Activated CD4-positive, CD25-positive, alpha-beta regulatory T cell treated with anti-CD3 and anti-CD28 coated beads, Interleukin-2, amount 50 U/mL, for 72 hours (primary cell): ENCODE results near the gene FAM156A.
"Not testable (repeated sequence)": the region's sequence is repeated elsewhere in the genome, so short reads cannot be mapped to it uniquely, and the experiment has no call there.

Experiments
- DNase-seq: peaks from one replicate; pipeline ENCODE4 v3.0.0; 2021

Gene FAM156A

DNA sequence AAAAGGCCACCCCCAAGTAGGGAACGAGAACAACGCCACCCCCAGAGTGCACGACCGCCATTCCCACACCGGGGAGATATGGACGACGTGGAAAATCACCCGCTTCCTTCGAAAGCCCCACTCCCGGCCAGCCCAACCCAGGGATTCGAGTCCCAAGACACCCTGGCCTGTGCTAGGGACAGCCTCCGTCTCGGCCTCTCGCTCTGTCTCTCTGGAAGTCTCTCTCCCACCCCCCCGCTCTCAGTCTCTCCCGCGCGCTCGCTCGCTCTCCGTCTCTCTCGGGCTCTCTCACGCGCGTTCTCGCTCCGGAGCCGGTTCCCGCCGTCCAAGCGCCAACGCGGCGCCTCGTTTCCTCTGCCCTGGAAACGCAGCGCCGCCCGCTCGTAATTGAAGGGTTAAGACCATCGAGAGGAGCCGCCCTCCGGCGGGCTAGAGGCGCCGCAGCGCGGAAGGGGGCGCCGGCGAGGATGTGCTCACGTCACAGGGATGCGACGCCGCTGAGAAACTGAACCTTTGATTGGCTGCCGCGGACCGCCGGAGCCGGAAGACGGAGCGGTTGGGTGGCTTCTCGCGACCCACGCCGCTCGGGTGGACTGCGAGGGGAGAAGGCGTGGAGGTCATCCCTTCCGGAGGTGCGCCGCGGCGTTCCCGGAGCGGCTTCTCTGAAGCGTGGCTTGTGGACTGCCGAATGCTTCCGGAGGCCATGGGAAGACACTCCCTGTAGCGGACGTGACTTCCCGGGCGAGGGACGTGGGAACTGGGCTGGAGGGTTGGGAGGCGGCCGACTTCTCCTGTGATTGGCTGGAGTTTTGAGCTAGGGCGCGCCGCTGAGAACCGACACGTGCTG, at the start of gene FAM156A:
TSS of gene FAM156A (minus strand) at position 406 of the 847 bp plus-strand sequence. CDS start 9,930 bp downstream, outside the sequence.
- not testable (repeated sequence) for DNase-seq

GRCh38 chrX:53005327-53005726, 47.0 kb upstream of the FAM156A start:
- no peak for DNase-seq

DNA sequence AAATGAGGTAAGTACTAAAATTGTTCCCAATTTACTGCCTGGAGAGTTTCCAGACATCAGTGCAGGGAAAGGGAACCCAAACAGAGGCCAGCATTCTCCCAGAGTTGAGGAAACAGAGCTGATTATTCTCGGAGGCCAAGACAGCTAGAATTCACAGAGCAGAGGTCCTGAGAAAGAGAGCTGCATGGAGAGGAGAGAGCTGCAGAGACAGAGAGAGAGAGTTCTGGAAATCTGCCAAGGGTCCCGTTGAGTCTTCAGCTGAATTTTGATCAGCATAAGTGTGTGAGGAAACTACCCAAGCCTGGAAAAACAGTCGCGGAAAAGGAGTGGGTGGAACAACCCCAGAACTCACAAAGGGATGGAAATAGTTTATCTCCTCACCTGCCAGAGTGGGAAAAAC, 46.5 kb upstream of the FAM156A start:
- DNase-seq: no peak

- DNase-seq: no peak
These were observed 45.7 kb upstream of the FAM156A start for GRCh38 chrX:53004038-53004437.

- no peak for DNase-seq
These were observed 44.8 kb upstream of the FAM156A start for GRCh38 chrX:53003111-53003510.

GRCh38 chrX:53001958-53002357, 43.6 kb upstream of the FAM156A start:
- DNase-seq: no peak

GRCh38 chrX:53000447-53001135, 42.3 kb upstream of the FAM156A start:
- no peak for DNase-seq

DNA sequence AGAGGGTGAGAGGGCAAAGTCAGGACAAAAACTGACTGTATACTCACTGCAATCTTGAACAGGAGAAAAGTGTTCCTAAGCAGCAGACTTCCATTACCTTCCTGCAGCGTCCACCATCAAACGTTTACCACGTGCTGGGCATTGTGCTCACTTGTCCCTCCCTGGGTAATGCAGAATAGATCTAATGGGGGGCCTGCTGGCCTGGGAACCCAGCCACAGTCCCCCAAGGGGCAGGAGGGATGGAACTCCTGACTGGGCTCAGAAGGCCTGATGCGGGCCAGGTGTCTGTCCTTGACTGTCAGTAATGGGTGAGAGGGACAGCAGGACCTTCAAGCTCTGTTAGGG, 37.6 kb upstream of the FAM156A start:
- DNase-seq: no peak

- DNase-seq: peak; percentile 85
These were observed 37.0 kb upstream of the FAM156A start for GRCh38 chrX:52995135-52995986.

- DNase-seq: no peak
These were observed 32.5 kb upstream of the FAM156A start for GRCh38 chrX:52990848-52991247.

DNA sequence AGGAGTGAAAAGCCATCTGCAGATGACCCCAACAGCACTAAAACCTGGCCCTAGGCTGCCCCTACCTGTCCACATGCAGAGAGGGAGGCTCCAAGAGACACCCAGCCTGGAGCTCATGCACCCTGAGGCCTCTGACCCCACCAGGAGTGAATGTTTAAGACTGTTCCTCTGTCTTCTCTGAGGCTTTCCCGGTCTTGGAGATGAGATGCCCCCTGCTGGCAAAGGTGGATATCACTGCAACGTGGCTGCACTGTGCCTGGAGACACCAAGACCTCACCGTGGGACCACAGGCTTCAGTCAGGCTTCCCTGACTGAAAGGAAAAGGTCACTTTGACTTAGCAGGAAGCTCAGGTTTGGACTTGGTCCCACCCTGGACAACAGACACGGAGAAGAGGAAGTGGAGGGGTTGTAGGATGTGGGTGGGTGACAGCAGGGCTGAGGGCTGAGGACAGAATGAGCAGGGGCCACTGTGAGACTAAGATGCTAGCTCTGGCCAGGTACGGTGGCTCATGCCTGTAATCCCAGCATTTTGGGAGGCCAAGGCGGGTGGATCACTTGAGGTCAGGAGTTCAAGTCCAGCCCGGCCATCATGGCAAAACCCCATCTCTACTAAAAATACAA, 31.8 kb upstream of the FAM156A start:
- peak; percentile 55 for DNase-seq

DNA sequence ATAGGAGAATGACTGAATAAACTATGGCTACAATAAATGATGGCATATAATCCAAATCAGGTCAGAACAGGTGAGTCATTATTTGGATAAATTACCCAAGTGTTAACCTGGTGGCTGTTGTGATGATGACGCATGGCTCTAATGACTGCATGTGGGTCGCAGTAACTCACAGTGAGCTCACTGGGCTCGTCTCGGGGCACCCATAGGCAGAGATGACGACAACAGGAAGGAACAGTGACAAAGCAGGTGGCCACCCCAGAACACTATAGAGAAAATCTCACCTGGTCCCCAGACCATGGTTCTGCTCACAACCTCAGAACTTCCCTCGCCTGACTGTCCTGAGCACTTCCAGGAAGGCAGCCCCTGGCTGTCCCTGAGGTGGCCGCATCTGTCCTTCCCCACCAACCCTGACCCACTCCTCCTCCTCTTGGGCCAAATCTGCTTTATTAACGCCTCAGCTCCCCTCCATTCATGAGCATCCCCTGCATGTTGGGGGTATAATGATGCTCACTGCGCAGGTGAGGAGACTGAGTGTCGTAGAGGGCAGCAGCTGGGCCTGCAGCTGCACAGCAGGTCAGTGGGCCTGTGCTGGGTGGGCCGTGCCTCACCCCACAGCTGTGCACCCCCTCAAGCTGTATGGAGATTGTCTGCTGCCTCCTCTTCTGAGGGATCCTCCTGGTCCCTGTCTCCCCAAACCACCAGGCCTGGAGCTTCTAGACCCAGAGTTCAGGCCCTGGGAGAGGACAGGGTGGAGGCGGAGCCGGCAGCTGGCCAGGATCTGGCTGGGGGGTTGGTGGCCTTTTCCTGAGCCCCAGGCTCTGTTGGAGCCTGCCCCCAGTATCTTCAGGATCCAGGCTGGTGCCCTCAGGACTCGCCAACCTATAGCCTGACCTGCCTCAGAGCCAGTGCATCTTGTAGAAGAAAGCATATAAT, 30.9 kb upstream of the FAM156A start:
- no peak for DNase-seq

- no peak for DNase-seq
These were observed 25.1 kb upstream of the FAM156A start for GRCh38 chrX:52983321-52984000.

DNA sequence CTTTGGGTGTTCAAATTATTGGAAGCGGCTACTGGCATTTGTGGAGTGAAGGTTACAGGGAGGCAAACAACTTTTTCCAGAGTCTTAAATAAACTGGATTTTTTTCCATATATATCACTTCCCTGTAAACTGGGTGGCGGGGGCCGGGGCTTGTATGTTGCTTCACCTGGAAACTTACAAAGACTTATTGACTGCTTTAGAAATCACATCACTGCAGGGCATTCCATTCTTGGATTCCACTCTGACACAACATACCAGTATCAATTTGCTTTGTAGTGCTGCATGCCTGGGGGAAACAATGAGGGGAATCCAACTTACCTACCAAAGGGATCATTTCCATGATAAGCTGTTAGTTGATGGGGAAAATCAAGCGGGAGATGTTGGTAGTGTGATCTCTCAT, 21.7 kb upstream of the FAM156A start:
- no peak for DNase-seq

GRCh38 chrX:52979568-52979967, 21.2 kb upstream of the FAM156A start:
- DNase-seq: no peak

- DNase-seq: no peak
These were observed 19.6 kb upstream of the FAM156A start for GRCh38 chrX:52977953-52978352.

DNA sequence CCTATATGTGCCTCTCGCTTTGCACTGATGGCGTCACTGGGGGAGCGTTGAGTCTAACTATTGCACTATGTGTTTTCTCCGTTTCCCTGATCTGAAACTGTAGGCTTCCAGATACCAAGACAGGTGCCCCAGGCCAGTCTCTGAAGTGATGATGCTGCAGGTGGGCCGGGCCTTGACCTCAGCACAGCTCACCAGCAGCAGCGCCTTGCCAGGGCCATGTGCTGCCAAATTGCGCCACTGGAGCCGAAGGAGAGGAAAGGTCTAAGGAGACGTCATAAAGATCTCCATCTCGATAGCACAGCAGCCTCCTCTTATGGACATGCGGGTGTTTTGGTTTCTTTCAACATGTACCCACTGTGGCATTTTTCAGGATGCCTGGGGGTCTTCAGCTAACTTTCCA, 17.3 kb upstream of the FAM156A start:
- not testable (repeated sequence) for DNase-seq

DNA sequence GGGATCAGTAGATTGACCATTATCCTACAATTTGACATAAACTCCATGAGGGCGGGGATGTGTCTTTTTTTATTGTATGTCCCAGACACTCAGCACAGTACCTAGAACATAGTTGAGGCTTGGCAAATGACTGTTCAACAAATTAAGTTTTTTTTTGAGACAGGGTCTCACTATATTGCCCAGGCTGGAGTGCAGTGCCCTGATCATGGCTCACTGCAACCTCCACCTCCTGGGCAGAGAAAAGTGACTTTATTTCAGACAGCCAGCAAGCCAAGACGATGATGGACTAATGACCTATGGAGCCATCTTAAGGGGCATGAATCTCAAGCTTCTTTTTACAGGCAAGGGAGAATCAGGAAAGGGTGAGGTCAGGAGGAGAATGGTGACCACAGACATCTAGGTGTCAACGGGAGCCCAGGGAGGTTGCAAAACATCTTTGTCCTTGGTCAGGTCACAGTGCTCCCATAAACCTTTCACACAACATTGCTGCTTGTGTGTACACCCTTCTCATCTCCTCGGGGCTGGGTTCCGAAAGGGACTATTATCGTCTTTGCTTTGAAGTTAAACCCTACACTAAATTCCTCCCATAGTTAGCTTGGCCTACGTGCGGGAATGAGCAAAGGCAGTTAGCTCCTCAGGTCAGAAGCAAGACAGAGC, 16.1 kb upstream of the FAM156A start:
- DNase-seq: not testable (repeated sequence)

- DNase-seq: not testable (repeated sequence)
These were observed 9.6 kb upstream of the FAM156A start for GRCh38 chrX:52967922-52968321.

DNA sequence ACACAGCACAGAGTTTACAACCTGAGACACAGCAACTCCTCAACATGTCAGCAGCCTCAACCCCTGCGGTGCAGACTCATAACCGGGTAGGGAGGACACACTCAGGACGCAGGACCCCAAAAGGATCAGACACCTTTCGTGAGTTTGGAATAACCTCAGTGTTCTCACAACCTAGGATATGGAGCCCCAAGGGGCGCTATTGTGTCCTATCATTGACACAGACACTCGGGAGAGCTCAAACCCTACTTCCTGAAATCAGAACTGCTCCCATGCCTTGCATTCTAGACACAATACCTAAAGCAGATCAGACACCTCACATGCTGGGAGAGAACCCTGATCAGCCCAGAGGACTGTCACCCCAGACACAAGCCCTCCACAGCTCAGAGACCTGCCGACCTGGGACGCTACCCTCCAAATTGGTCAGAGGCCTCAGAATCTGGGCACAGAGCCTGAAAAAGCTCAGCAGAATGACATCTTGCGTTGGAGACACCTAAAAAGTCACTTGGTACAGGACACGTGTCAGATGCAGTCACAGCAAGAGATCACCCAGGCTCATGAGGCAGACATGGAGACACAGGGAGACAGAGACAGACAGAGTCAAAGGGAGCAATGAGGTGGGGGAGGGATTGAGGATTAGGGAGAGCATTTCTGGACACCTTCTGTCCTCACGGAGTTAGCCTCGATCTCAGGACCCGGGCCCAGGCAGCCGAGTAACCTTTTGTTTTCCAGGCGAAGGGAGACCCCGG, 8.8 kb upstream of the FAM156A start:
- not testable (repeated sequence) for DNase-seq
